GM12801 (cell line): ENCODE data around the gene LYAR.

Source experiments
- CTCF ChIP-seq: IDR thresholded peaks from one replicate; pipeline ENCODE4 v1.5.1; 2011; ENCODE audit warnings: control low read depth; ENCODE audit not compliant: insufficient read length; ENCODE audit errors: extremely low read depth

Gene LYAR

GRCh38 chr4:4247696-4248028 lies 42.3 kb downstream of the LYAR start:
- TF ChIP-seq CTCF = no peak

GRCh38 chr4:4245172-4245571 lies 44.8 kb downstream of the LYAR start:
- no peak for TF ChIP-seq CTCF

GRCh38 chr4:4233610-4234009 lies 56.3 kb downstream of the LYAR start:
- TF ChIP-seq CTCF = no peak

DNA sequence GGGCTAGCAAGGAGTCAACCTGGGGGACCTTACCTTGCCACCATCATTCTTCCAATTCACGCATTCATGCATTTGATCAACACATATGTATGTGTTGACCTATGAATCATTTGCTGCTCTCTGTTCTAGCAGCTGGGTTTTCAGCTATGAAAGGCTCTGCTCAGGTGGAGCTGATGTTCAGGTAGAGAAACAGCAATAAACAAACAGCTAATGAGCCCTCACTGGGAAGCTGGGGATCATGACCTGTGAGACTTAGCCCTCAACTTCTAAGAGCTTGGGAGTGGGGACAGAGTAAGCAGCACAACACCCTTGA lies 61.6 kb downstream of the LYAR start:
- no peak for TF ChIP-seq CTCF

DNA sequence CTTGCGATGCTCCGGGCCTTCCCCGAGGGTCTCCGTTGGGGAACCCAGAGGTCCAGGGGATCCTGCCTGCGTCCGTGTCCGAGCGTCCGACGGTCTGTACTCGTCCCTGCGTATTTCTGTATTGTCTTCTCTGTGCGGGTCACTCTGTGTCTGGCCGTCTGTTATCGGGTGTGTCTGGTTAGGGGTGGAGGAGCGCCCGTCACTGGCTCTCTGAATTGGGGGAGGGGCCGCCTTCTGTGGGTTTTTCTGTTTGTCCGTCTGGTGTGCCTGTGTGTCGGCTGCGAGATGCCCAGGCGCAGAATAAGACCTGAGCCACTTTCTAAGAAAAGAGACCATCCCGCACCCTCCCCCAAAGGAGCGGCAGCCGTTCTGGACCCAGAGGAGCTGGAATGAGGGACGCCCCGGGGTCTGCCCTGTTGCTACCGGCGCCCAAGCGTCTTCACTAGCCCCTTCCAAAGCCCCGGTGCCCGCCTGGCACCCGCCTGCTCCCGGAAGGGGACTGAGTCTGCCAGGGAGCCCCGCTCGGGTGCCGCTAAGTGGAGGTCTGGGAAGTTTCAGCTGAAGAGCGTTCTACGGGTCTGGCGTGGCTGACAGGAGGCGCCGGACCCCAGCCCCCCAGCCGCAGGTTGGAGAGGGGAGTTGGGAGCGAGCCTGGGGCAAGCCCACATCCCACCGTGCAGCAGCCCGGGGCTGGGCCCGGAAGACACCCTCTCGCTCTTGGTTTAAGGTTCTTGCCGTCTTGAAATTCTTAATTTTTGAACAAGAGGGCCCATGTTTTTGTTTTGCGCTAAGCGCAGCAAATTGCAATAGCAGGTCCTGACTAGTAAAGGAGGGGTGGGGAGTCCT lies 62.2 kb downstream of the LYAR start:
- TF ChIP-seq CTCF = no peak

DNA sequence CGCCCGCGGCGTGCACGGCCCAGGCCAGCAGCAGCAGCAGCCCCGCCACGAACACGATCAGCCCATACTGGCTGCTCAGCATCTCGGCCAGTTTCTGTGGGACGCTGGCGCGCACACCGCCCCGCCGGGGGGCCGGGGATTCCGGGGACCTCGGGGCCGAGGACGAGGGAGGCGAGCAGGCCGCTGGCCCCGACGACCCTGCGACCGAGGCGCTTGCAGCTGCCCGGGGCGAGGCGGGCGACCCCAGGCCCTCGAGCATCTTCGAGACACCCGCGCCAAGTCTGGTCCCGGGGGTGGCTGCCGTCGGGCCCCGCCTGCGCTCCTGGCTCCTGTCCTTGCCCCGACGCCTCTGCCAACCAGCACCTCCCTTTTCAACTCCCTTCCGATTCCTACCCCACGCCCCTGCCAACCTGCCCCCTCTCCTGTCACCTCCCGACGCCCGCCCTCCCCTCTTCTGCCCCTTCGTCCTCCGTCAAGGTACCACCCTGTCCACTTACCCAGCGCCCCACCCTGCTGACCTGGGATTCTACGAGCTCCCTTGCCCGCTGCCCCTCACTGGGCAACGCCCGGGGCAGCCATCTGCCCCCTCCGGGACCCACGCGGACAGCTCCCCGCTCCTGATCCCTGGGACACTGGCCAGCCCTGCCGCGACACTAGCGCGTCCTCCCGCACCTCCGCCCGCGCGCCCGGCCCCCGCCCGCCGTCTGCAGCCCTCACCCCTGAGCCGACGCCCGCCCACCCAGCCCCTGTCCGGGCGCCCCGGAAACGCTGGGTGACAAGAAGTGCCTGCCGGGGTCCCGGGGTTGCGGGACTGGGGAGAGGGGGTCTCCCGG lies 63.1 kb downstream of the LYAR start, which contains the start of gene OTOP1:
Gene OTOP1 (minus strand): TSS at position 324 of the 833 bp plus-strand sequence. CDS start 65 bp downstream, at position 259.
- no peak for TF ChIP-seq CTCF

DNA sequence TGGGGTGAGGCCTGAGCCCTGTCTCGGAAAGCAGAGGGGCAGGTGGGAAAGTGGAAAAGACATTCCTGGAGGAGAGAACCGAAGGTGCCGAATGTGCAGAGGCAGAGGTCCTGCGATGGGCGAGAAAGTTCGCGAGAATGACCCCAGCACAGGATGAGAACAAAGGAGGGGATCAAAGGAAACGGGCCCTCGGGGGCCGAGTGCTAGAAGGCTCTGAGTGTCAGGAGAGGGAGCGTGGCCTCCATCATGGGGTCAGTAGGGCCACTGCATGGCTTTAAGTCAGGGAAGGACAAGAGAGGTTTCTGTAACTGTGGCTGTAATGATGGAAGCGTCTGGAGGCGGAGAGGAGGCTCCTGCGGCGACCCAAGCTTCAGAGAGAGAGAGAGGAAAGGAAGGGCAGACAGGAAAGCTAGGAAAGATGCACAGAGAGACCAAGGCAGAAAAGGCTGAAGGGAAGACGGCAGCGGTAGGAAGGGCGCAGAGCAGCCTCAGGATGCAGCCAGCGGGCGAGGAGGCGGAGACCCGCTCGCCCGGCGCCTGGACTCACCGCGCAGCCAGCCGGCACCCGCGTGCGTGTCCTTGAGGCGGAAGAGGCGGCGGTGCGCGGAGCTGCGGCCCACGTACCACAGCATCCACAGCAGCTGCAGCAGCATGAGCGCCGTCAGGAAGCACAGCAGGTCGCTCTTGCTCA lies 63.9 kb downstream of the LYAR start:
- no peak for TF ChIP-seq CTCF
